ENCODE results near the gene CXCL10. TPM values are rescaled to one million over a fixed set of nuclear protein-coding genes. Genes with fewer than 3 reads are reported as not detected.
A peak's percentile ranks its signal among the peaks of the same experiment; 100 is the strongest.

Gene CXCL10
- total RNA-seq, 1 experiment from 2014 or later: 1.0 TPM

DNA sequence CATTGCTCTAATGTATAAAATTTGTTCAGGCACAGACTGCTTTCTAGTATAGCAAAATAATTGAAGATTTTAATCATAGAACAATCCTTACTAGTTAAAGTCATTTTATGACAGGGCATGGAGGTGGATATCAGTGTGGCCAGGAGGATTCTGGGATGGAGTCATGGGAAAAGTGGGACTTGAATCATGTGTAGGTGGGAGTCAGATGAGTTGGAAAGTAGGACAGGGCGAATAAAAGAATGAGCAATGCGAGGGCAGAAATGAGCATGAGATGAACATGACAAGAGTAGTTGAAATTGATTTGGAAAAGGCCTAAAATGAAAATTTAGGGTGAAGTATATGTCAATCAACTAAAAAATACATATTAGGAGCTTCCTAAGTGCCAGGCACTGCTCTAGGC is 25.4 kb downstream of the CXCL10 start:
- no TSS peak for BruUV-seq (replicated peaks)
- intact Hi-C loops (cut with micrococcal nuclease; ENCODE audit: unreplicated experiment): no loop called here
- no peak for TF ChIP-seq EZH2 (IDR thresholded peaks at IDR 0.05; ENCODE audit: borderline replicate concordance, low read depth, low read length, poor library complexity, severe bottlenecking)
- no peak for TF ChIP-seq CTCF (conservative IDR thresholded peaks at IDR 0.05; ENCODE audit: low read depth, low read length)
- no peaks in the 10 kb centered on the region for H3K4me1 ChIP-seq (ENCODE audit: insufficient read depth, low read length, poor library complexity, severe bottlenecking)
- ChIA-PET POLR2A (ENCODE audit: low non-redundant PET) (no interaction called here), CTCF (interaction anchor here (0.5 kb wide), 1 partner anchor 1048 kb away, joined by 4 read pairs; no protein-coding TSS in a partner anchor)
- no peaks in the 10 kb centered on the region for H3K36me3 ChIP-seq (ENCODE audit: insufficient read depth, low read length, poor library complexity, severe bottlenecking)
- H3K9me3 ChIP-seq (ENCODE audit: low read depth, low read length, poor library complexity, severe bottlenecking): no peaks in the 10 kb centered on the region
- H3K27ac ChIP-seq (ENCODE audit: low read depth, low read length, poor library complexity, severe bottlenecking): no peak overlapping the region
- DNase-seq (ENCODE audit: low spot score): no peak
- no peaks in the 10 kb centered on the region for H3K27me3 ChIP-seq (replicated peaks; ENCODE audit: insufficient read depth, low read depth, low read length, poor library complexity)
- no peak overlapping the region for H3K4me3 ChIP-seq (ENCODE audit: low read depth, low read length, poor library complexity, severe bottlenecking)

- ChIA-PET POLR2A (ENCODE audit: low non-redundant PET) (no interaction called here), CTCF (no interaction called here)
- H3K4me3 ChIP-seq (ENCODE audit: low read depth, low read length, poor library complexity, severe bottlenecking): no peak overlapping the region
- no peak for DNase-seq (ENCODE audit: low spot score)
- no peaks in the 10 kb centered on the region for H3K27me3 ChIP-seq (replicated peaks; ENCODE audit: insufficient read depth, low read depth, low read length, poor library complexity)
- no peaks in the 10 kb centered on the region for H3K9me3 ChIP-seq (ENCODE audit: low read depth, low read length, poor library complexity, severe bottlenecking)
- no TSS peak for BruUV-seq (replicated peaks)
- H3K36me3 ChIP-seq (ENCODE audit: insufficient read depth, low read length, poor library complexity, severe bottlenecking): no peaks in the 10 kb centered on the region
- intact Hi-C loops (cut with micrococcal nuclease; ENCODE audit: unreplicated experiment): no loop called here
- H3K4me1 ChIP-seq (ENCODE audit: insufficient read depth, low read length, poor library complexity, severe bottlenecking): no peaks in the 10 kb centered on the region
- no peak for TF ChIP-seq CTCF (conservative IDR thresholded peaks at IDR 0.05; ENCODE audit: low read depth, low read length)
- no peak for TF ChIP-seq EZH2 (IDR thresholded peaks at IDR 0.05; ENCODE audit: borderline replicate concordance, low read depth, low read length, poor library complexity, severe bottlenecking)
- no peak overlapping the region for H3K27ac ChIP-seq (ENCODE audit: low read depth, low read length, poor library complexity, severe bottlenecking)
Observed at GRCh38 chr4:75997081-75997480, 26.2 kb downstream of the CXCL10 start.

GRCh38 chr4:75995727-75996126 is 27.6 kb downstream of the CXCL10 start:
- ChIA-PET CTCF (interaction anchor here (1.0 to 1.2 kb wide), 3 partner anchors 70 to 91 kb away, joined by 3 to 5 read pairs (median 4); no protein-coding TSS in a partner anchor), POLR2A (ENCODE audit: low non-redundant PET) (no interaction called here)
- TF ChIP-seq CTCF (conservative IDR thresholded peaks at IDR 0.05; ENCODE audit: low read depth, low read length): peak; percentile 47
- no peak for TF ChIP-seq EZH2 (IDR thresholded peaks at IDR 0.05; ENCODE audit: borderline replicate concordance, low read depth, low read length, poor library complexity, severe bottlenecking)
- intact Hi-C loops (cut with micrococcal nuclease; ENCODE audit: unreplicated experiment): loop anchor here (1.0 kb wide), 1 partner anchor 72 kb away; no protein-coding TSS in a partner anchor
- Histone ChIP-seq H3K36me3 (ENCODE audit: insufficient read depth, low read length, poor library complexity, severe bottlenecking) (no peaks in the 10 kb centered on the region), H3K27me3 (replicated peaks; ENCODE audit: insufficient read depth, low read depth, low read length, poor library complexity) (no peaks in the 10 kb centered on the region), H3K4me3 (ENCODE audit: low read depth, low read length, poor library complexity, severe bottlenecking) (no peak overlapping the region), H3K4me1 (ENCODE audit: insufficient read depth, low read length, poor library complexity, severe bottlenecking) (no peaks in the 10 kb centered on the region), H3K27ac (ENCODE audit: low read depth, low read length, poor library complexity, severe bottlenecking) (no peak overlapping the region), H3K9me3 (ENCODE audit: low read depth, low read length, poor library complexity, severe bottlenecking) (no peaks in the 10 kb centered on the region)
- BruUV-seq (replicated peaks): no TSS peak
- peak; percentile 49 for DNase-seq (ENCODE audit: low spot score)
